GM18511 (cell line): ENCODE measurements around the gene CLNK.
"Not testable (repeated sequence)": the region's sequence is repeated elsewhere in the genome, so short reads cannot be mapped to it uniquely, and the experiment has no call there.

Experiments
- ATAC-seq: cut with Tn5 transposase; IDR thresholded peaks from one replicate; pipeline ENCODE4 v1.9.1; 2021; ENCODE audit warnings: mild to moderate bottlenecking, moderate library complexity; ENCODE audit not compliant: unreplicated experiment

Gene CLNK

DNA sequence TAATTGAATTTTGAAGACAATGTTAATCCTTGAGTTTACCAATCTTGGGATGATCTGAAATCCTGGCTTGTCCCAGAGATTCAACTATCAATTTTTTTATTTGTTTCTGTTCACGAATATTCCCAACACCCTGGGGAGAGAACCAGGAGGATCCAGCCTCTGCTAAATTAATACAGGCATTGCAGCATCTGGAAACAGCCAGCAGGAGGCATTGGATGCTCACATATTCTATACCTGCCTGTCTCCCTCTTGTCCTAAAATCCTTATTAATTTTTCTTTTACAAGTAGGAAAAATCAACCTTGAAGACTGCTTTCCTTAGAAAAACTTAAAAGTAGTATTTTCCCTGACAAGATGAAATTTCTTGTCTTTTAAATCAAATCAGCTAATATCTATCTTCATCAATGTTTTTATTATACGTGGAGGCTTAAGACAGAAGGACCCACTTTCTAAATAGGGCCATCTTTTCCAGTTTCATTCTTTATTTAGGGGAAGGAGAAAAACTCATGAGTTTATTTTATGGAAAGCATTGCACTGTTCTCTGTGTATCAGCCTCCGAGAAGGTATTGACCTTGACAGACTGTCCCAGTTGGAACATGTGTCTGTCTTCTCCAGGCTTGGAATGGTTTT, 102.4 kb downstream of the CLNK start:
- ATAC-seq, result no peak

DNA sequence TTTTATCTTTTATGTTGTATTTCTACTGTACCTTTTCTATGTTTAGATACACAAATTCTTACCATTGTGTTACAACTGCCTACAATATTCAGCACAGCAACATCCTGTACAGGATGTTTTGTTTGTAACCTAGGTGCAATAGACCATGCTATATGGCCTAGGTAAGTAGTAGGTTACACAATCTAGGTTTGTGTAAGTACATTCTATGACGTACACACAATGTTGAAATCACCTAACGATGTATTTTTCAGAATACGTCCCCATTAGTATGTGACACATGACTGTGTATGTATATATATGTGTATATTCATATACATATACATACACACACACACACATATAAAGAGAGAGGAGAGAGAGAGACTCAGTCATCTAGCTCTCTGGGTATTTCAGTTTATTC, 103.5 kb downstream of the CLNK start:
- ATAC-seq, result no peak

DNA sequence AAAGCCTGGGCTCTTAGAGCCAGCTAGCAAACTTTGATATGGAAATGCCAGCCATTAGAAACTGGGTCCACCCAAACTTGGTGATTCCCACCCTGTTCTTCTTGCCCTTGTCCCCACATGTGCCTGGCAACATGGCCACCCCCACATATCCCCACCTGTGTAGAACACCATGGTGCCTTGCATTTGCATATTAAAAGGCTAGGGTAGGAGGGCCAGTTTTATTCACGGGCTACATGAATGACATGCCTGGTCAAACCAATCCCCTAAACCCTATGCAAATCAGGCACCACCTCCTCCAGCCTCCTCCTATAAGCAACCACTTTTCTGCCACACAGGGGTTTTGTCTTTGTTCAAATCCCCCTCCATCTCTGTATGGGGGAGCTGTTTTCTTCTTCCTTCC, 104.9 kb downstream of the CLNK start:
- ATAC-seq, result no peak

DNA sequence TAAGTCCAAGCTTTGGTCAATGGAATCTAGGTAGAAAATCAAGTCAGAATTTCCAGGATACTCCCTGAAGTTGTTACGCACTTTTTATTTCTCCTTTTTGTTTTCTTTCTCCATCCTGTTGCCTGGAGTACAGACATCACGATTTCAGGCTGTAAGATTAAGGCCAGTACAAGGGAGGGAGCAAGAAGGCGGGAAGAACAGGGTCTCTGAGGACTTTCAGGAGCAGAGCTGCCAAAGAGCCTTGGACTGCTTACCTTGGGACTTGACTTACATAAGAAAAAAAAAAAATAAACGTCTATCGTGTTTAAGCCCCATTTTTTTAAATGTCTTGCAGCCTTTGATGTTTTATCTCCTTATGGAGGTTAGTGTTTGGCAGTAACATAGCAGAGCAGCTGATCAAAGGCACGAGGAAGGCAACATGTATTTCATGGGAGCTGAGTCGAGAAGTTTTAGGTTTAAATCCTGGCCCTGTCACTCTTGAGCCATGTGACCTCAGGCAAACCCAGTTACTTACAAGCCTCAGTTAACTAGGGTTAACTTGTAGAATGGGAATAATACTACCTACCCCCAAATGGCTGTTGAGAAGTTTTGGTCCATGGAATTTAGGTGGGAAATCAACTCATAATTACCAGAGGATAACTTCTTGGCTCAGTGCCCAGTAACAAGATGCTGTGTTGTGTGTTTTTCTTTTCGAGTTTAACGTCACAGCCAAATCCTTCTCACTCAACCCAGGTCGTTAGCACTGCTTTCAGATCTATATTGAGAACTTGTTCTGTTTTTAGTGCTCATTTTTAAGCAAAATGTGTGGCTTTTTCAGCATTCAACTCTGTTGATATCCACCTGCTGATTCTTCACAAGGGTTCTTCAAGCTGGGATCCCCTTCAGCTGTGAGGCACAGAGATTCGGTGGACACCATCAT, 106.8 kb downstream of the CLNK start:
- peak; percentile 74 for ATAC-seq

DNA sequence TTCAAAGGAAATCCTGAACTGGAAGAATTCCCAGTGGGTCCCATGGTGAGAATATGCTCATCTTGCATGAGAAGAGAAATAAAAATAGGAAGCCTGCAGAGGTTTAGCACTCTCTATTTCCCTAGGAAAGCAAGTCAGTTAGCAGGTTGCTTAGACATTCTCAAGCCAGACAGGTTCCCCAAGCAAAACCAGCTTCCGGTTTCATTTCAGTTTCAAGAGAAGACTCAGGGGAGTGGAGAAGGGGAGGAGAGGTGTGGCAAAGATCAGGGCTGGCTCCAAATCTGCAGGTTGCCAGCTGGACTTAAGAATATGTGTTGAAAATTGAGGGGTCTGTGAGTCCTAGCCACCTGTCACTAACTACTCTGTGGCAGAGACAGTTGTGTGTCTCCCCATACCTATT, 107.5 kb downstream of the CLNK start:
- peak; percentile 82 for ATAC-seq

DNA sequence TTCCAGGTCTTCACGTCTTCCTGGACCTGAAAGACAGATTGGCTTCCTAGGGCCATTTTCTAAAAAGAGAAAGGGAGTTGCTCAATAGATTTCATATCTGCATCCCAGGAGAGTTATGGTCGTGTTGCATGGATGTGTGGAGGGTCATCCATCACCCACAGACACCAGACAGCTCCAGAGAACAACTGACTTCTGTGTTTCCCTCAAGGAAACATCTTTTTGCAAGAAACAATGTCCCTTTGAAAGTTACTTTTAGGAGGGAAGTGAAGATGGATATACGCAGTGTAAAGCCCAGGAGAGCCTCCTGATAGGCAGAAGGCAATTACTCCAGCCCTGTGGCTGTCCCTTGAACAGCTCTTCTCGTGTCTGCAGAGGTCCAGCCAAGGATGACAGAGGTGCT, 108.3 kb downstream of the CLNK start:
- ATAC-seq, result no peak

DNA sequence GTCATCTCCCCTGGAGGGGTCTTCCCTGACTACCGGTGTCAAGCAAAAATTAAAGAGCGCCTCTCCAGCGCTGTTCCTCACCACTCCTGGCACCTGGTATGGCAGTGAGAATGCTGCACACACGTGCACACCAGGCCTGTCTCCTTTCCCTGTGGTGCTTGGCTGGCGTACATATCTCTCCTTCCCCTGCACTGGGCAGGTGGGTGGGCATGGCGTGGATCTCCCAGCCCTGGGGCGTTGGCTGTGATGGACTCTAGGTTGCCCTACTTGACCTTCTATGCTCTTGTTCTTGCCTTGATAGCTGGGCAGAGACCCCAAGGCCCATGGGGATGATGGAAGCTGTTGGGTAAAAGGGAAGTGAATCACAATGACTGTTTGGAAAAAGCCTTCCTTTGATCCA, 109.2 kb downstream of the CLNK start:
- no peak for ATAC-seq

DNA sequence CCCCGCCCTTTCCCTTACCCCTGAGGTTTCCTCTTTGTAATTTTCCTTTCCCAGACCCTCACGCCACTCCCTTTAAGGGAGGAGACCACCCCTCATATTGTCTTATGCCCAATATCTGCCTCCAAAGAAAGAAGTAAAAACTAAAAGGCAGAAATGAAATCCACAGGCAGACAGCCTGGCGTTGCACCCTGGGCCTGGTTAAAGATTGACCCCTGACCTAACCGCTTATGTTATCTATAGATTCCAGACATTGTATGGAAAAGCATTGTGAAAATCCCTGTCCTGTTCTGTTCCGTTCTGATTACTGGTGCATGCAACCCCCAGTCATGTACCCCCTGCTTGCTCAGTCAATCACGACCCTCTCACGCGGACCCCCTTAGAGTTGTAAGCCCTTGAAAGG, 110.0 kb downstream of the CLNK start:
- ATAC-seq, result not testable (repeated sequence)

DNA sequence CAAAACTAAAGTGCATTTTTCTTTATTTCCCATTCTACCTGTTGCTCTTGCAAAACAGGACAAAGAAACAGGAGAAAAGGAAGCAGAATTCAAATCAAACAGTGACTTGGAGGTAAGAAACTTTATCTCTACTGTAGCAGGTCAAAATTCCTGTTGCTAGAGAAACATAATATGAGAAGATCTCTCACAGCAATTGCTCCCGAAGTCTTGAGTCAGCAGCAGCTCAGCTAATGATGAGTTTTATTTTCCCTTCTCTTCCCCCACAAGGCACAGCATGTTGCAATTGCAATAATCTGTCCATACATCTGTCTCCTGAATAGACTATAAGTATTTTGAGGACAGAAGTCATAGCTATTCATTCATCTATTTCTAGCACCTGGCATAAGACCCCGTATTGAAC, 112.7 kb downstream of the CLNK start:
- ATAC-seq, result no peak

DNA sequence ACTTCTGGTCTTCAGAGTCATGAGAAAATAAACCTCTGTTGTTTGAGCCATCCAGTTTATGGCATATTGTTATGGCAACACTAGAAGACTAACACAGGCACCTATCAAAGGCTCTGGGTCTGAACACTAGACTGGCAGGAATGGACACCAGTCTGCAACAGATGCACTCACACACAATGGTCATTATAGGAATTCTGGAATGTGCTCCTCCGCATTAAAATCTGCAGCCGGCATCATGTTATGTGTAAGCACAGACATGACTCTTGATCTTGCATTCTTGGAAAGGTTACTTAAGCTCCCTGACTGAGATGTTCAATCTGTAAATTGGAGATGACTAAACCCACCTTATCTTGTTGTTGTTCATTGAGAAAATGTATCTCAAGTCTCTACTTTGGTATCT, 115.1 kb downstream of the CLNK start:
- ATAC-seq, result no peak

DNA sequence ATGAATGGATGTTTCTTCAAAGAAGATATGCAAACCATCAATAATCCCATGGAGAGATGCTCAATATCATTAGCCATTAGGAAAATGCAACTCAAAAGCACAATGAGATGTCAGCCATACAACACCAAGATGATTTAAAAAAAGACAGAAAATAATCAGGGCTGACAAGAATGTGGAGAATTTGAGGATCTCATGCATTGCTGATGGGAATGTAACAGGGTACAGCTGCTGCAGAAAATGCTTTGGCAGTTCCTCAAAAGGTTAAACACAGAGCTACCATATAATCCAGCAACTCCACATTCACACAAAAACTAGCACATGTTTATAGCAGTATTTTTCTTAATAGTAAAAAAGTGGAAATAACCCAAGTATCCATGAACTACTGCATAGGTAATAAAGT, 116.8 kb downstream of the CLNK start:
- ATAC-seq, result no peak

DNA sequence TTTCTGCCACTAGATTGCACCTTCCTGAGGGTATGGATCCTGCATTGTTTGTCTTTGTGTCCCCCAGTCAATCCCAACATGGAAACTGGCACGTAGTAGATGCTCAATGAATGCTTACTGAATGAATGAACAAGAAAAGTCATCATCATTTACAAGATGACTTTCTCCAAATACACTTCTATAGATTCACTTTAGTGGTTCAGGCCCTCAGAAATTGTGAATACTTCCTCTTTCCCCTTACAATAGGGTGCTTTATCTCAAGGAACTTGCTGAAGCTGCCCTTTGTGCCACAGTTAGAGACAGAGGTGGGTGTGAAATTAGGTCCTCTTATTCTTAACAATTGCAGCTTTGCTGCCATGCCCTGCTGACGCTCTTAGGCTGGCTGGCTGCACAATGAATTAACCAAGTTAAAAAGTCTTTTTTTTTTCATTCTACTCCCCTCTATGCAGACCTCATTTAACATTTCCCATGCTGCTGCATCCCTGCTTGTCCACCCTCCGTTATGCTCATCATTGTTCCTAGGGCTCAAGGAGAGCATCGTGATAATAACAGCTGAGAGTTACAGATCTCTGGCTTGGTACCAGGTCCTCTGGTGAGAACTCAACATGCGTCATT, 119.3 kb downstream of the CLNK start:
- ATAC-seq, result no peak

DNA sequence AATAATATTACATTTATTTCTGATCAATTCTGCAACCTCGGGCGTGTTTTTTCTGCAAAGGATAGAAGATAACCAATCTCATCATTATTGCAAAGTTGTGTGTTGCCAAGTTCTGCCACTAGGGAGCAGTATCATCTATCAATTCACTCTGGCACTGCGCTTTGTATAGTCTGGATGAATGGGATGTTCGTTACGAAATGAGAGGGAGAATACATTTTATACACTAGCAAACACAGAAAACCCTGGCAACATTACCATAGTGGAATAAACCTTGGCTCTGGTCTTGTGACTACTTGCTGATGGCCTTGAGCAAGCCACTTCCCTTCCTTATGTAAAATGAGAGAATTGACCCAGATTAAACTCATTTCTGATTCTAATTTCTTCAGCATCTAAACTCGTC, 129.9 kb downstream of the CLNK start:
- peak; percentile 85 for ATAC-seq

DNA sequence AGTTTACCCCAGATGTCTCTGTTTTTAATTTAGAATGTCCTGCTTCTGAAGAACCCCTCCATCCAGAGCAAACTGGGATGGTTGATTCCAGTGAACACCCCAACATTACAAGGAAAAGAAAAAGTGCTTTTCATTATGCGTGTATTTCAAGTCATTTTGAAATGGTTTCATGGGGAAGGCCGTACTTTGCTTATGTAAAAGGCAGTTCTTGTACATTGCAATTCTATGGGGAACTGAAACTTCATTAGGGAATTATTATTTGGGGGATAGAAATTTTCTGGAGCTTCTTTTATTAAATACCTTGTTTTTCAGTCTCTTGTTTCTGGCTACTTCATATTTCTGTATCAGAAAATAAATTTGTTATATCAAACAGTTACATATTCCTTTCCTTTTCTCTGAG, 130.4 kb downstream of the CLNK start:
- no peak for ATAC-seq

DNA sequence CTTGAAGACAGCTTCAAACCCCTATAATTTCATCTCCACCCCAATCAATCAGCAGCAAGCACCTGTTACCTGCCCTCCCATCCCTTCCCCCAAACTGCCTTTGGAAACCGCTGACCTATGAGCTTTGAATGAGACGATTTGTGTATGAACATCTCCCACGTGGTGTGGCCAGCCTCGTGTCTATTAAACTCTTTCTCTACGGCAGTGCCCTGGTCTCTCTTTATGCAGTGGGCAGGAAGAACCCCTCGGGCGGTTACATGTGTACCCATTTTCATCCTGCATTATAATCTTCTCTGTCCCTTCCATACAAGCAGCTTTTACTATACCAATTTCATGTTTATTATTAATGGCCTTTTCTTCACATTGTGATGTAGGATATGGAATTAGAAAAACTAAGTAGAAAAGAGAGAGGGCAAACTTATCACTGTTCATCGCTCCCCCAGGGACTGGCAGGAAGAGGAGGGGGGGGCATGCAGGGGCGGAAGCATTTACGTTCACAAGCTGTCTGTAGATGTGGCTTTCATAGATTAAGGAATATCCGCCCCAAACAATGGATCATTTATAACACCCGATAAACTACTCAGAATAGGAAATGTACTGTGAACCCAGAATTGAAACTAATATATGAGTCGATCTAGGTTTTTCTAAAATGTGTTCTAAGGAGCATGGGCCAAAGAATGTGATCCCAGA, 131.8 kb downstream of the CLNK start:
- ATAC-seq, result no peak

DNA sequence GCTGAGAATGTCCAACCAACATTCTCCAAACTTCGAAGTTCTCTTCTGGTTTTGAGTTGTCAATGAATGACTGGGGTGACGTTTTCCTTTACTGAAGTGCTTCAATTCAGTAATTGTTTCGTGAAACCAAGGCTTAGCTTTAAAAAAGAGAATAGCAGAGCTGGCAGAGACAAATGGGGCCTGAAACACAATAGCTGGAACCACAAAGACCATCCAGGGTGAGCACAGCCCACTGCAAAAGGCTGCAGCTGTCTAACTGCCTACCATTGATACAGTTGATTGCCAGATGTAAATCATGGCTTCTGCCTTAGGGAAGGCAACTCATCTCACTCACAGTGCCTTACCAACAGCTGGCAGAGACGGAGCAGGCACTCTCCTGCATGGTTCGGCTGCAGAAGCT, 148.7 kb downstream of the CLNK start:
- ATAC-seq, result peak; percentile 61

DNA sequence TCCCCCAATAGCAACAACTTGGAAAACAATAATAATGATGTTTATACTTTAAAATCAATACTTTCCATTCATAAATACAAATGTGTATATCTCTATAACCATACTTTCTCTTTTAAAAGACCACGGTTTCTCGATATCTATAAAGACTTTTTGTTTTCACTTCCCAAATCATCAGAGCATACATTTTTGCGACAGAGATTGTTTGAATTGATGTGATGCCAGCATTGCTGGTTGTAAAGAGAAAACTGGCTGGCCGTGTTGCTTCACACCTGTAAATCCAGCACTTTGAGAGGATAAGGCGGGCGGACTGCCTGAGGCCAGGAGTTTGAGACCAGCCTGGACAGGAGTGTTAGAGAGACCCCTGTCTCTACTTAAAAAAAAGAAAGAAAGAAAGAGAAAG, 149.7 kb downstream of the CLNK start:
- peak; percentile 66 for ATAC-seq

DNA sequence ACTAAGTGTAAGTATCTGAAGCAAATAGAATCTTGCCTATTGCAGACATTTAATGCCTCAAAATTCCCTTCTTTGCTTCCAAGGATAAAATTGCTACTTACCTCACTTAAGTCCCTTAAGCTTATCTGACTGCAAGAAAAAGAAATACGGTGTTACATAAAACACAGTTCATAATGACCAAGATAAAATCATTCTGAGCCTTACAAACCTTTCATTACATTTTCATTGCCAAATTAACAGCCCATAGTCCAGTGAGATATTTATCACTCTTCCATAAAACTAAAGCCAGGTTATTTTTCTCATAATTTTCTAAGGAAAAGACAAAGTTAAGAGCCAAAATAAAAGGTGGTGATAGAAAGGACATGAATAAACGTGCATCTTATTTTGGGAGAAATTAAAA, 152.4 kb downstream of the CLNK start:
- no peak for ATAC-seq

DNA sequence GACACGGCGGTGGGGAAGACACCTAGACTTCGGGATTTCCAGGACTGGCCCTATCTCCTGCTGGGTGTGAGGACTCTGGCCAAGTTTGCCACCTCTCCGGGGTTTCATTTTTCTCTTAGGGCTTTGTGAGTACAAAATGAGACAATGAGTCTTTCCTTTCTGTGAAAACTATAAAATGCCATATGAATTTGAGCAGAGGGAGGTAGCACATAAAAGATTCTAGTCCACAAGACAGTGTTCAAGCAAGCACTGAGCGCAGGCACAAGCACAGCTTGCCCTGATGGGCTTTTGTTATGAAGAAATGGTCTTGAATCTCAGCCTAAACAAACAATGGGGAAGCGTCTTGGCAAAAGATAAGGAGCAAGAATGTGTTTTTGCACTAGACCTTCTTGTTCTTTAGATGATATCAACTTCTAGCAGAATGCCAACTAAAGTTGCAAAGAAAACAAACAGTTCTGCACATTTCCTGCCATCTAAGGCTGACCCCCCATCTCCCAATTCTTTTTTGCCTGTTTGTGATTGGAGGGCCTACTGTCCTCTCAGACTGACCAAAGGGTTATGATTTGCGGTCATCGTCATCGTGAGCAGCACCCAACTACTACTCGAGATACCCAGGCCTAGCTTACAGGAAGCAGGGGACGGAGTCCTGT, 154.3 kb downstream of the CLNK start:
- no peak for ATAC-seq

DNA sequence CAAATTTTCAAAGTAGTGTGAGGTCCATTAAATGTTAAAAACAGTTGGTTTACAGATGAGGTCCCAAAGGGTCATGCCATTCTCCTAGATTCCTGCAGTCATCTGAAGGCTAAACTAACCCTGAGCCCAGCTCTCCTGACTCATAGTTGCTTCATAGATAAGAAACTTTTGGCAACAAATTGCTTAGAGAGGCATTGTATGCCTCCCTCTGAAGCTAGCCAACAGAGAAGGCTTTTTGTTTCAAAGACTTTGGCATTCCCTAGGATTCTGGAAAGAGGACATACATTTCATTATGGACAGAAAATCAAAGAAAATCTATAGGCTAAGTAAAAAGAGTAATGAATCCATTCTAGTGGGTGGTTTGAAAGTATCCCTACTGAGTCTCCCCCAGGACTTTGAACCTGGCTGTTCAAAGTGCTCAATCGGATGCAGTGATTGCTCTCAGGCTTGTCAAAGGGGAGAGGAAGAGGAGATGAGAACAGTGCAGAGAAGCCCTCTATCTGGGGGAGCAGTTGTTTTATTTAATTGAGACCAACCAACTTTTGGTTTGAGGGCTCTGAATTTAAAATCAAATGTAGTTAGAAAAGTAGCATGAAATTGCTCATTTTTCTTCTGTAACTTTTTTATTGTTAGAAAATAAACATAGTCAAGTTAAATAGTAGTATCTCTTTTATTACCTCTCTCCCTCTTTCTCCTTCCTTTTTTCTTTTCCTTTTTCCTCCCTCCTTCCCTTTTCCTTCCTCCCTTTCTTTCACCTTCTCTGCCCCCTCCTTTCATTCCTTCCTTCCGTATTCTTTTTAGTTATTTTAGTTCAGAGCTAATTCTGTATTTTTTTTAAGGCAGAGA, 155.1 kb downstream of the CLNK start:
- no peak for ATAC-seq
